Effector memory CD4-positive, alpha-beta T cell (primary cell): ENCODE measurements around the gene DQX1.

Experiments used
- DNase-seq, 3 donors: peaks; one replicate each; pipeline ENCODE4 v3.0.0-alpha.2; 2020
- H3K27ac ChIP-seq: 2 replicates; pipeline ENCODE4 v1.7.0; 2013; ENCODE audit warnings: mild to moderate bottlenecking, low read length, moderate library complexity; ENCODE audit not compliant: insufficient read depth, poor library complexity, severe bottlenecking
- H3K27me3 ChIP-seq: replicated peaks from 2 replicates; pipeline ENCODE4 v1.7.0; 2013; ENCODE audit warnings: mild to moderate bottlenecking, low read length; ENCODE audit not compliant: insufficient read depth, control insufficient read depth, poor library complexity, severe bottlenecking
- H3K36me3 ChIP-seq: 2 replicates; pipeline ENCODE4 v1.7.0; 2013; ENCODE audit warnings: mild to moderate bottlenecking, low read length, moderate library complexity; ENCODE audit not compliant: control insufficient read depth, insufficient read depth
- H3K4me1 ChIP-seq: 2 replicates; pipeline ENCODE4 v1.7.0; 2013; ENCODE audit warnings: low read length, mild to moderate bottlenecking; ENCODE audit not compliant: control insufficient read depth, insufficient read depth, poor library complexity, severe bottlenecking
- H3K4me3 ChIP-seq: 2 replicates; pipeline ENCODE4 v1.7.0; 2013; ENCODE audit warnings: low read length, low read depth, mild to moderate bottlenecking; ENCODE audit not compliant: insufficient read depth, poor library complexity, severe bottlenecking
- H3K9me3 ChIP-seq: 2 replicates; pipeline ENCODE4 v1.7.0; 2013; ENCODE audit warnings: mild to moderate bottlenecking, low read length, moderate library complexity; ENCODE audit not compliant: control insufficient read depth
- total RNA-seq, 3 donors: gene quantifications; one replicate each; lab custom pipeline; 2026; lab: John Stamatoyannopoulos, UW

Gene DQX1, protein sequence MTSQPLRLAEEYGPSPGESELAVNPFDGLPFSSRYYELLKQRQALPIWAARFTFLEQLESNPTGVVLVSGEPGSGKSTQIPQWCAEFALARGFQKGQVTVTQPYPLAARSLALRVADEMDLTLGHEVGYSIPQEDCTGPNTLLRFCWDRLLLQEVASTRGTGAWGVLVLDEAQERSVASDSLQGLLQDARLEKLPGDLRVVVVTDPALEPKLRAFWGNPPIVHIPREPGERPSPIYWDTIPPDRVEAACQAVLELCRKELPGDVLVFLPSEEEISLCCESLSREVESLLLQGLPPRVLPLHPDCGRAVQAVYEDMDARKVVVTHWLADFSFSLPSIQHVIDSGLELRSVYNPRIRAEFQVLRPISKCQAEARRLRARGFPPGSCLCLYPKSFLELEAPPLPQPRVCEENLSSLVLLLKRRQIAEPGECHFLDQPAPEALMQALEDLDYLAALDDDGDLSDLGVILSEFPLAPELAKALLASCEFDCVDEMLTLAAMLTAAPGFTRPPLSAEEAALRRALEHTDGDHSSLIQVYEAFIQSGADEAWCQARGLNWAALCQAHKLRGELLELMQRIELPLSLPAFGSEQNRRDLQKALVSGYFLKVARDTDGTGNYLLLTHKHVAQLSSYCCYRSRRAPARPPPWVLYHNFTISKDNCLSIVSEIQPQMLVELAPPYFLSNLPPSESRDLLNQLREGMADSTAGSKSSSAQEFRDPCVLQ
- 0.17 to 0.19 (median 0.17) reads per million in 3 donors for total RNA-seq

DNA sequence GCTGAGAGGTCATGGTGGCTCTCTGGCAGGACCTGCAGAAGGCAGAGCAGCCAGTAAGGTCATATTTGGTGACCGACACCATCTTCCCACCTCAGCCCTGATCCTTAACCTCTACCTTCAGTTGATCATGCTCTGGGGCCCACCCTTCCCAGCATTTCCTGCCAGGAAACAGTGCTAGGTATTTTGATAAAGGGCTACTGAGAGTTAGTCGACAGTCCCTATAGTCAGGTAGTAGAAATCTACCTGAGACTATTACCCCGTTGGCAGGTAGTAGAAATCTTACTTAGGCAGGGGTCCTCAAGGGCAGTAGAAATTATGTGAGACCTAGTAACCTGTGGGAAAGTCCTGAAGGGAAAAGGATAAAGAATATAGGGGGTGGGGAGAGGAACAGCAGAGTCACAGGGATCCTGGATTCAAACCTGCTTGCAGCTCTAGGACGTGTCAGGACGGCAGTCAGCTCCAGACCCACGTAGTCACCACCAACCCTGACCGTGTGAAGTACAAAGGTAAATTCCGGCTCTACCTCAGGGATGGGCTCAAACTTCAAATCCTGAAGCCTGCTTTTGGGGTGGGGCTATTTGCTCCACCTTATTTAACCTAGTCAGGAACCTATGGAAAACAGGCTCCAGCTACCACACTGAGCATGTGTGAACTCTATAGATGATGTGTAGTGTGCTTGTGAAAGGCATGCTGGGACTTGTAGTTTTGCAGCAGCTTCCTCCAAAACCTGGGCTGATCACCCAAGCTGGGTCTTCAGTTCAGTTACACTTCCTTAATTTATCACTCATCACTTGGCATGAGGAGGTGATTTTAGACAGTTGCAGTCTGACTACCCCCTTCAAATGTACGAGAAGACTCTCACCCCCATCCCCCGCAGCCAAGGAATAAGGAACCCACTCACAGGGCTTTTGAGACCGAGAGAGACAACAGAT is at the start of gene DQX1:
Gene DQX1 (minus strand): TSS at position 515 of the 932 bp plus-strand sequence. CDS start 502 bp downstream, at position 13.
- H3K4me3 ChIP-seq = no peak within 1 kb of the TSS
- H3K36me3 ChIP-seq = peaks cover 21% of the 10 kb centered on the region
- H3K27ac ChIP-seq = no peak within 1 kb of the TSS
- no peaks in the 10 kb centered on the region for H3K27me3 ChIP-seq
- H3K9me3 ChIP-seq = no peaks in the 10 kb centered on the region
- no peak for DNase-seq
- H3K4me1 ChIP-seq = peaks cover 18% of the 10 kb centered on the region

GRCh38 chr2:74575320-74575719 is 49.3 kb upstream of the DQX1 start:
- Histone ChIP-seq H3K27me3 (no peaks in the 10 kb centered on the region), H3K27ac (no peak overlapping the region), H3K4me3 (no peak overlapping the region), H3K4me1 (no peaks in the 10 kb centered on the region), H3K36me3 (no peaks in the 10 kb centered on the region), H3K9me3 (no peaks in the 10 kb centered on the region)
- DNase-seq = no peak

DNA sequence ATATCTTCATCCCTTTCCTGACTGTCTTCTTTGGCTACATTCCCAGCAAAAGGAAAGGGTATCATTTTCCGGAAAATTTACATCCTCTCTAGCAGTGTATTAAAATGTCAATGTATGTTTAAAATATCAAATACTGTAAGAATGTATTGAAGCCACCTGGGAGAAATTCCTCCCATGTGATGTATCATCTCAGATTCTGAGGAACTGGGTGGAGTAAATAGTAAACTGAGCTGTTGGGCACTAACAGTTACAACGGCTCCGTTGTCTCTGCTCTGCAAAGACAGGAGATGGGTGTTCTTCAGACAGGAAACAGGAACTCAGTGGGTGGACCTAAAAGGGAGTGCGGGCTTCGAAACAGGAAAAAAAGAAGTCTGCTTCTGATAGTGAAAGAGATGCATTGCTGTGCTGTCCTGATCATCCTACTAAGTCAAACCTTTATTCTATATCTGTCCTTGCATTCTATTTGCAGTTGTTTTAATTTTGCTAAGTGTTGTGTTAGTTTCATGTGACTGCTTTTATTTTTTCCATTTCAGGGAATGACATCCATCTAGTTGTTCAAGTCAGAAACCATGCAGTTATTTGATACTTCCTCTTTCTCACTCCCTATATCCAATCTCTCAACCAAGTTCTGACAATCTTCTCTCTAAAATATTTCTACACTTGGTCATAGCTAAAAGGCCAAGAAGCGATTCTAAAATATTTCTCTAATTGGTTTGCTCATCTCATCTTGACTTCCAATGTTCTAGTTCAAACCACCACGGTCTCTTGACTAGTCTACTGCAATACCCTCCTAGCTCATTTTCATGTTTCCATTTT is 47.9 kb upstream of the DQX1 start:
- DNase-seq = no peak
- Histone ChIP-seq H3K27ac (no peak overlapping the region), H3K4me3 (peak overlapping the region; percentile 3)

DNA sequence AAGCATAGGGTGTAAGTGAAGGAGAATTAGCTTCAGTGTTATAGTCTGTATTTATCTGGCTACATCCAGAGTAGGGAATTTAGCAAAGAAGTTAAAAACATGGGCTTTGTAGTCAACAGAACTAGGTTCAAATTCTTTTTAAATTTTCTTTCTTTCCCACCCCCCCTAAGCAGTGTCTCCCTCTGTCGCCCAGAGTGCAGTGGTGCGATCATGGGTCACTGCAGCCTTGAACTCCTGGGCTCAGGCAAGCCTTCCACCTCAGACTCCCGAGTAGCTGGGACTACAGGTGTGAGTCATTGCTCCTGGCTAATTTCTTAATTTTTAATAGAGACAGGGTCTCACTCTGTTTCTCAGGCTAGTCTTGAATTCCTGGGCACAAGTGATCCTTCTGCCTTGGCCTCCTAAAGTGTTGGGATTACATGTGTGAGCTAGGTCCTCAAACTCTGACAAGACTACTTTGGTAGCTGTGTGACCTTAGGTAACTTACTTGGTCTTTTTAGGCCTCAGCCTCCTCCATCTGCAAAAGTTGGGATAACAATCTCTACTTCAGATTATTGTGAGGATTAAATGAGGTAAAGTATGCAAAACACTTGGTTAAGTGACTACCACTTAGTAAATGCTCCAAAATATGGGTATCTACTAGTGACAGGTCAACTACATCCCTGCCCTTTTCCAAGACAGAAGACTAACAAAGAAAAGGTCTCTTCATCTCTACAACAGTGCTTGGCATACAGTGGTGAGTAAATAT is 46.3 kb upstream of the DQX1 start:
- Histone ChIP-seq H3K27me3 (no peaks in the 10 kb centered on the region), H3K36me3 (no peaks in the 10 kb centered on the region), H3K4me1 (no peaks in the 10 kb centered on the region), H3K4me3 (no peak overlapping the region), H3K27ac (no peak overlapping the region), H3K9me3 (no peaks in the 10 kb centered on the region)
- DNase-seq = no peak

More for the DNA sequence above, 47.9 kb upstream of the DQX1 start:
- Histone ChIP-seq H3K9me3 (no peaks in the 10 kb centered on the region), H3K36me3 (no peaks in the 10 kb centered on the region), H3K27me3 (no peaks in the 10 kb centered on the region), H3K4me1 (no peaks in the 10 kb centered on the region)

DNA sequence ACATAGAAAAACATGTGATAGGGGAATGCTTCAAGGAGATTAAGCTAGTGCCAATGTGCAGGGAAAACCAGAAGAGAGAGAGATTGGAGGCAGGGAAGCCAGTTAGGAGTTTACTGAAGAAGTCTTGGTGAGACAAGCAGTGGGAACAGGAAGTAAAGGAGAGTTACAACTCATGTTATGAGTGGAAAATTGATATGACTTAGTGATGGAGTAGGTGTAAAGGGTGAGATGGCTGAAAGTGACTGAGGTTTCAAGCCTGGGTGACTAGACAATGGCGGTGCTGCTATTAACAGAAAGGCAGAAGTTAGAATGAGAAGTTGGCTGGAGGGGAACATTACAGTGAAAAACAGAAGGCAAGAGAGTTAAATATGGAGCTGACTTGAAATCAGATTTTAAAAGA is 45.0 kb upstream of the DQX1 start:
- H3K4me3 ChIP-seq = no peak overlapping the region
- H3K4me1 ChIP-seq = no peaks in the 10 kb centered on the region
- H3K27ac ChIP-seq = no peak overlapping the region
- no peaks in the 10 kb centered on the region for H3K9me3 ChIP-seq
- DNase-seq = no peak
- H3K36me3 ChIP-seq = no peaks in the 10 kb centered on the region
- no peaks in the 10 kb centered on the region for H3K27me3 ChIP-seq

GRCh38 chr2:74569686-74570085 is 43.7 kb upstream of the DQX1 start:
- Histone ChIP-seq H3K9me3 (no peaks in the 10 kb centered on the region), H3K27ac (no peak overlapping the region), H3K4me3 (no peak overlapping the region), H3K4me1 (no peaks in the 10 kb centered on the region), H3K27me3 (no peaks in the 10 kb centered on the region), H3K36me3 (no peaks in the 10 kb centered on the region)
- DNase-seq = no peak

DNA sequence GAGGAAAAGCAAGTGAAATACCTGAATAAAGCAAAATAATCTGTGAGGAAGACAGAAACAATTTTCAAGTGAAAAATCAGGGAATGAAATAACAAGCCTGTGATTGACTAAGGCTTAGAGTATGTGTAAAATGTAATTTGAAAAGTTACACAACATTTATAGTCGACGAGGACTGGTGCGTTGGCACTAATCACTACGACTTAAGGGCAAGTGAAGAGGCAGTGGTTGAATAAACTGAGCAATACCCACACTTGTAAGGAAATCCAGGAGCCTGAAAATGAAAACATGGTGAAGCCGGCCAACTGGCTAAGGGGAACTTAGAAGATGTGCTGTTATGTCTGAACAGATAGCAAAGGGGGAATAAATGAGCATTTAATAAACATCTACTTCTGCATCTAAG is 41.9 kb upstream of the DQX1 start:
- Histone ChIP-seq H3K27ac (no peak overlapping the region), H3K9me3 (no peaks in the 10 kb centered on the region), H3K4me1 (no peaks in the 10 kb centered on the region), H3K4me3 (no peak overlapping the region), H3K27me3 (peaks cover 3% of the 10 kb centered on the region), H3K36me3 (no peaks in the 10 kb centered on the region)
- no peak for DNase-seq

DNA sequence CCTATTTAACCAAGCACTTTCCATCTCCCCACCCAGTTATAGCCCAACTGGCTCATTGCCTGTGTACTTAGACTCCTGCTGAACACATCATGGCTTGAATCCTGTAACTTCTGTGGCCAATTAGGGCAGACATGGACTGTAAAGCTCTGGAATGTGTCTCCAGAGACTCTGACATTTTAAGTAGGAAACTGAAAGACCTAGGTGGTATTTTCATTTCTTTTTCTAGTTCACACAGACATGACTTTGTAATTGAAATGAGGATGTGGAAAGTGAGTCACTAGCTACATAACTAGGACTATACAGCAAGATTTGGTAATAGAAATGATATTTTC is 40.7 kb upstream of the DQX1 start:
- Histone ChIP-seq H3K4me3 (no peak overlapping the region), H3K4me1 (no peaks in the 10 kb centered on the region), H3K36me3 (no peaks in the 10 kb centered on the region), H3K27ac (no peak overlapping the region), H3K9me3 (no peaks in the 10 kb centered on the region), H3K27me3 (peaks cover 3% of the 10 kb centered on the region)
- no peak for DNase-seq
